Stimulated activated CD4-positive, alpha-beta T cell treated with anti-CD3 and anti-CD28 coated beads, TNF-alpha, amount 100 ng/mL, for 4 hours (primary cell): ENCODE measurements around the gene ZNF577.
"Not testable (repeated sequence)": the region's sequence is repeated elsewhere in the genome, so short reads cannot be mapped to it uniquely, and the experiment has no call there.

ENCODE experiments used
- DNase-seq, 3 experiments: peaks; one replicate each; pipeline ENCODE4 v3.0.0-alpha.2; 2020; ENCODE audit warnings: low read depth in 3 of 3

ZNF577 gene

GRCh38 chr19:51887522-51888498 is at the start of gene ZNF577:
Gene ZNF577 (minus strand): TSS chr19:51887951. CDS start chr19:51880382, 7,569 bp downstream.
- DNase-seq: peak; percentile 25 to 47 (median 26)

- DNase-seq: no peak
Measured at GRCh38 chr19:51931921-51932320, 44.2 kb upstream of the ZNF577 start.

GRCh38 chr19:51927859-51928258 is 40.1 kb upstream of the ZNF577 start:
- no peak for DNase-seq

DNA sequence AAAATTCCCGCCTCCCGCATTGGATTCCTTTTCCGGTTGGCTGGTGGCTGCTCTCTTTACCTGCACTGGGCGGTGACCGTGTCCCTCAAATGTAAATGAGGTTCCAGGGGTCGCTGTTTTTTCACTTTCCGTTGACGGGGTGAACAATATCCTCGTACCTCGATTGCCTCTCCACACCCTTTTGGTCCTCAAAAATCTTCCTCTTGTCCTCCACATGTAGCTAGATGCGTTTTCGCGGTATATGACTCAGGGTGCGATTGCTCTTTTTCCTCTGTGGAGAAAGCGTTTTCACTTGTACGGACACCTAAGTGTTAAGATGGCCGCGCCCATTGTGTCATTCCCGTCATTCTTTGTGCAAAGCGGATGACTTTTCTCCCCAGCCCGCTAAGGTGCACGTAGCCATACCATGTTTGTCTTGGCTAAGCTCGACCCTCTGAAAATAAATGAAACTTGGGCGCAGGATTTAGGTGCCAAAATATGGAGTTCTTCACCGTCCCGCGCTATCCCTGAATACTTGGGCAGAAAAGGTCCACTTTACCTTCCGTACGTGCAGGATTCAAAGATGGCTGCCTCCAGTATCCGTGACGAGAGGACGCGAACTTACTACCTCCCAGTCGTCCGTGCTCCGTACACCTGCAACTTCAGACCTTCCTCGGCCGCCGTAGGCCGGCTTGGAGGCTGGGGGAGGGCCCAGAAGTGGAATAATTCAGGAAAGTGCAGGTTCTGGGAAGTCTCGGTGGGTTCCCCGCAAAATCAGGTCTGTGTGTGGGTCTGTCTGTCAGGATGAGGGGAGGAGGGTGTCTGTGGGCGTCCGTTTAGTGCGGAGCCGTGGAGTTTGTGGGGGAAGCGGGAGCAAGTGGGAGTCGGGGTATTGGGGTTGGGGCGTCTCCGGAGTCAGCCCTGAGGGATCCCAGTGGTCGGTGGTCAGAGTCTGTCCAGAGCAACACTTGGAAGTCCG is 39.3 kb upstream of the ZNF577 start, which contains the start of gene ZNF613:
Gene ZNF613, plus strand, starts transcription at position 689 of the 958 bp plus-strand sequence. CDS start 8,749 bp downstream, outside the sequence.
- DNase-seq: peak; percentile 70 to 79 (median 76)

DNA sequence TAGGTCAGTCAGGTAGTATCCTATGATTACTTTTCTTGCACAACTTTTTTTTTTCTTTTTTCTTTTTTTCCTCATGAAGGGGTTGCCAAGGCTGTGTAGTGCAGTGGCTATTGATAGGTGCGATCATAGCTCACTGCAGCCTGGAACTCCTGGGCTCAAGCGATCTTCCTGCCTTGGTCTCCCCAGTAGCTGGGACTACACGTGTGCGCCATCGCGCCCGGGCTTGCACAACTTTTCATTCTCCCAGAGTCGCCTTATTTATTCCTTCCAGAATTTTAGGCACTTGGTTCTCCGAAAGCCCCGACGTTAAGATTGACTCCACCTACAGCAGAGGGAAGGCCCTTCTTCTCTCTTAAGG is 38.7 kb upstream of the ZNF577 start:
- DNase-seq: no peak

- no peak for DNase-seq
Measured at GRCh38 chr19:51921949-51922348, 34.2 kb upstream of the ZNF577 start.

GRCh38 chr19:51919606-51920005 is 31.9 kb upstream of the ZNF577 start:
- no peak for DNase-seq

DNA sequence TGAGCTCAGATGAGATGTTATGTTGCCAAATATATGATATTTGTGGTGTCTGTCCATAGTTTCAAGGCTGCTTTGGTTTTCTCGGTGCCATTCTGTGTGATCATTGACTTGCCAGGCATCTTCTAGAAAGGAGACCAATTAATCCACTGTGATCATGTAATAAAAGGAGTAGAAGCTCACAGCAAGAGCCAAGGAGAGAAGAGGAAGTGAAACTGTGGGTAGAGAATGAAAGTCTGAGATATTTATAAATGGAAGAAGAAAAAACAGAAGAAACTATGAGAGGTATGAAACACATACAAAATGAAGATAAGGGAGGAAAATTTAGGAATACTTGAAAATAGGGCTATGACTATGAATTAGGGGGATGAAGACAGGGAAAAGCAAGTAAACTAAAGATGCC is 28.4 kb upstream of the ZNF577 start:
- no peak for DNase-seq

DNA sequence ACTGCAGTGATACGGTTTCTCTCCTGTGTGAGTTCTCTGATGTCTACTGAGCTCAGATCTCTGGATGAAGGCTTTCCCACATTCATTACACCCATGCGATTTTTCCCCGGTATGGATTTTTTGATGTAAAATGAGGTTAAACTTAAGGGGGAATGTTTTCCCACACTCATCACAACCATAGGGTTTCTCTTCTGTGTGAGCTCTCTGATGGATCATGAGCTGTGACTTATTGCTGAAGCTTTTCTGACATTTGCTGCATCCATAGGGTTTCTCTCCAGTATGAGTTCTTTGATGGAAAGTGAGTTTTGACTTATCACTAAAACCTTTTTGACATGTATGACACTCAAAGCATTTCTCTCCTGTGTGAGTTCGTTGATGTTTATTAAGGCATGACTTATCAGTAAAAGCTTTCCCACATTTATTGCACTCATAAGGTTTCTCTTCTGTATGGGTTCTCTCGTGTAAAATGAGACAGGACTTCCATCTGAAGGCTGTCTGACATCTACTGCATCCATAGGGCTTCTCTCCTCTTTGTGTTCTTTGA is 27.6 kb upstream of the ZNF577 start:
- DNase-seq: no peak

DNA sequence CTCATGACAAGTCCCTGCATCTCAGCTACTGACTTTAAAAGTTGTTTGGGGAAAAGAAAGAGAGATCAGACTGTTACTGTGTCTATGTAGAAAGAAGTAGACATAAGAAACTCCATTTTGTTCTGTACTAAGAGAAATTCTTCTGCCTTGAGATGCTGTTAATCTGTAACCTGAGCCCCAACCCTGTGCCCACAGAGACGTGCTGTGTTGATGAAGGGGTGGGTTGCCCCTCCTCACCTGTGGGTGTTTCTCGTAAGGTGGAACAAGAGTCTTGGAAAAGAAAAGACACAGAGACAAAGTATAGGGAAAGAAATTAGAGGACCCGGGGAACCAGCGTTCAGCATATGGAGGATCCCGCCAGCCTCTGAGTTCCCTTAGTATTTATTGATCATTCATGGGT is 20.2 kb upstream of the ZNF577 start:
- not testable (repeated sequence) for DNase-seq

- not testable (repeated sequence) for DNase-seq
Measured at GRCh38 chr19:51906108-51906507, 18.4 kb upstream of the ZNF577 start.

DNA sequence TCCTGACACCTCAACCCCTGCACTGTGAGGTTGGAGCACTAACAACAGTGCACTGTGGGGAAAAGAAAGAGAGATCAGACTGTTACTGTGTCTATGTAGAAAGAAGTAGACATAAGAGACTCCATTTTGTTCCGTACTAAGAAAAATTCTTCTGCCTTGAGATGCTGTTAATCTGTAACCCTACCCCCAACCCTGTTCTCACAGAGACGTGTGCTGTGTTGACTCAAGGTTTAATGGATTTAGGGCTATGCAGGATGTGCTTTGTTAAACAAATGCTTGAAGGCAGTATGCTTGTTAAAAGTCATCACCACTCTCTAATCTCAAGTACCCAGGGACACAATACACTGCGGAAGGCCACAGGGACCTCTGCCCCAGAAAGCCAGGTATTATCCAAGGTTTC is 17.9 kb upstream of the ZNF577 start:
- not testable (repeated sequence) for DNase-seq

DNA sequence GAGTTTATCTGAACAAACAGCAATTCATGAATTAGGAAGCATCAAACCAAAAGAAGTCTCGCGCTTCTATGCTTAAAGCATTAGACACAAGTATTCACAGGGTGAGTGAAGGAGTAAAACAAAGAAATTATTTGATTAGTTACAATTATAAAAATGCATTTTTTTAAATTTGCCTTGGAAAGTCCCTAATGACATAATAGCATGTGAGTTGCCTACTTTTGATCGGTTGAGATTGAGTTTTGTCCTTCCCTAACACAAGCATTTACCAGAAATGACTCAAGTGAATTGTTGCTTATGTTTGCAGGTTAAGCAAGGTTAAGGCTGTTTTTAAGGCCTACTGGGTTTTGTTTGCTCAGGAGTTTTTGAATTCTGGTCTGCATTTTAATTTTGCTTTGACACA is 17.5 kb upstream of the ZNF577 start:
- DNase-seq: no peak

GRCh38 chr19:51904331-51905165 is 16.8 kb upstream of the ZNF577 start, which contains the start of gene ZNF649:
Gene ZNF649 (minus strand): TSS chr19:51905017. CDS start chr19:51900107, 4,910 bp downstream.
- DNase-seq: peak; percentile 63 to 67 (median 66)

DNA sequence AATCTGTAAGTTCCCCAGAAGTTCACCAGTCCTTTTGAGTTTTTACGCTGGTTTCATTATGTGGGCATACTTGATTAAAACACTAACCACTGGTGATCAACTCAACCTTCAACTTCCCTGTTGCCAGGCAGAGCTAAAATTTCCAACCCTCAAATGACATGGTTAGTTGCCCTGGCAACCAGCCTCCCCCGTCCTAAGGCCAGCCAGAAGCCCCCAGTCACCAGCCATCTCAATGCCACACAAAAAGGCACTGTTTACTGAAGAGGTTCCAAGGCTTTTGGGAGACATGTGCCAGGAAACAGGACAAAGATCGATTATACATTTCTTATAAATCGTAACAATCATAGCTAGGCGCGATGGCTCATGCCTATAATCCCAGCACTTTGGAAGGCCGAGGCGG is 15.4 kb upstream of the ZNF577 start:
- no peak for DNase-seq

- no peak for DNase-seq
Measured at GRCh38 chr19:51901860-51902259, 14.1 kb upstream of the ZNF577 start.

DNA sequence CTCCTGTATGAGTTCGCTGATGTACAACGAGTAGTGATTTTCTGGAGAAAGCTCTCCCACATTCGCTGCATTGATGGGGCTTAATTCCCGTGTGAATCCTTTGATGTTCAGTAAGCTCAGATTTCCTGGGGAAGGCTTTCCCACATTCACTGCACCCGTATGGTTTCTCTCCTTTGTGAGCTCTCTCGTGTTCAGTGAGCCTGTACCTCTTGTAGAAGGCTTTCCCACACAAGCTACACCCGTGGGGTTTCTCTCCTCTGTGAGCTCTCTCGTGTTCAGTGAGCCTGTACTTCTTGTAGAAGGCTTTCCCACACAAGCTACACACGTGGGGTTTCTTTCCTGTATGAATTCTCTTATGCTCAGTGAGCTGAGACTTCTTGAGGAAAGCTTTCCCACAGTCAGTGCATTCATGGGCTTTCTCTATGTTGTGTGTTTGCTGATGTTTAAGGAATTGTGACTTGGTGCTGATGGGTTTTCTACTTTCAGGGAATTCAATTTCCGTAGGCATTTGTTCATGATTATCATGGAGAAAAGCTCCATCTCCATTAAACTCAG is 3.5 kb upstream of the ZNF577 start:
- no peak for DNase-seq

- DNase-seq: no peak
Measured at GRCh38 chr19:51889934-51890333, 2.2 kb upstream of the ZNF577 start.

DNA sequence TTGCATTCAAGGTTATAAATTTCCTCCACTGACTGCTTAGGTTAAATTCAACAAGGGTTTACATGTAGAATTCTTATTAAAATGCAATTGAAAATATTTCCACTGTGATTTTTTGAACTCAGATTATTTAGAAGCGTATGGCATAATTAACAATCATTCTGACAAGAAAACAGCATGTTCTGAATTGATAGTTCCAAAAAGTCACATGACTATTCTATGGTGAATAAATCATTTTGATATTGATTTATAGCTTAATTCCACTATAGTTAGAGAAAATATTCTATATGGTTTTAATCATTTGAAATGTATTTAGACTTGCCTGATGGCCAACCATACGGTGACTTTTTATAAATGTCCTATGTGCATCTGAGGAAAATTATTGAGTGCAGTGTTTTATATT is 3.0 kb downstream of the ZNF577 start:
- DNase-seq: no peak

DNA sequence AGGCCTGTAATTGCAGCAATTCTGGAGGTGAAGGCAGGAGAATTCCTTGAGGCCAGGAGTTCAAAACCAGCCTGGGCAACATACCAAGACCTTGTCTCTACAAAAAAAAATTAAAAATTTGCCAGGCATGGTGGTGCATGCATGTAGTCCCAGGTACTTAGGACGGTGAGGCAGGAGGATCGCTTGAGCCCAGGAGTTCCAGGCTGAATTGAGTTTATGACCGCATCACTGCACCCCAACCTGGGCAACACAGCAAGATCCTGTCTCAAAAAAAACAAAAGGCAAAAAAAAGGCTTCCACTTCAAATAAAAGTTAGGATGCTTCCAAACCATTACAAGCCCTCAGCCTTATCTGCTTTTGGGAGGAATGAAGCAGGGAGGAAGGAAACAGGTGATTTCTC is 5.2 kb downstream of the ZNF577 start:
- DNase-seq: no peak

DNA sequence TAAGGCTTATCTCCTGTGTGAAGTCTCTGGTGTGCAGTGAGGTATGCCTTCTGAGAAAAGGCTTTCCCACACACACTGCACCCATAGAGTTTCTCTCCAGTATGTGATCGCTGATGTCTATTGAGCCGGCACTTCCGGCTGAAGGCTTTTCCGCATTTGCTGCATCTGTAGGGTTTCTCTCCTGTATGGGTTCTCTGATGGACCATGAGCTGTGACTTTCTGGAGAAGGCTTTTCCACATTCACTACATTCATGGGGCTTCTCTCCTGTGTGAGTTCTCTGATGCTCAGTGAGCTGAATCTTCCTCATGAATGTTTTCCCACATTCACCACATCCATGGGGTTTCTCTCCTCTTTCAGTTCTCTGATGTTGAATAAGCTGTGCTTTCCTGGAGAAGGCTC is 14.7 kb downstream of the ZNF577 start:
- no peak for DNase-seq
